Left forelimb (tissue), 1 donor: ENCODE results near the gene BTBD9.
"Not testable (repeated sequence)": the region's sequence is repeated elsewhere in the genome, so short reads cannot be mapped to it uniquely, and the experiment has no call there.

ENCODE experiments used
- DNase-seq: peaks from one replicate; pipeline ENCODE4 v3.0.0-alpha.2; 2018; ENCODE audit warnings: low spot score

The BTBD9 gene

DNA sequence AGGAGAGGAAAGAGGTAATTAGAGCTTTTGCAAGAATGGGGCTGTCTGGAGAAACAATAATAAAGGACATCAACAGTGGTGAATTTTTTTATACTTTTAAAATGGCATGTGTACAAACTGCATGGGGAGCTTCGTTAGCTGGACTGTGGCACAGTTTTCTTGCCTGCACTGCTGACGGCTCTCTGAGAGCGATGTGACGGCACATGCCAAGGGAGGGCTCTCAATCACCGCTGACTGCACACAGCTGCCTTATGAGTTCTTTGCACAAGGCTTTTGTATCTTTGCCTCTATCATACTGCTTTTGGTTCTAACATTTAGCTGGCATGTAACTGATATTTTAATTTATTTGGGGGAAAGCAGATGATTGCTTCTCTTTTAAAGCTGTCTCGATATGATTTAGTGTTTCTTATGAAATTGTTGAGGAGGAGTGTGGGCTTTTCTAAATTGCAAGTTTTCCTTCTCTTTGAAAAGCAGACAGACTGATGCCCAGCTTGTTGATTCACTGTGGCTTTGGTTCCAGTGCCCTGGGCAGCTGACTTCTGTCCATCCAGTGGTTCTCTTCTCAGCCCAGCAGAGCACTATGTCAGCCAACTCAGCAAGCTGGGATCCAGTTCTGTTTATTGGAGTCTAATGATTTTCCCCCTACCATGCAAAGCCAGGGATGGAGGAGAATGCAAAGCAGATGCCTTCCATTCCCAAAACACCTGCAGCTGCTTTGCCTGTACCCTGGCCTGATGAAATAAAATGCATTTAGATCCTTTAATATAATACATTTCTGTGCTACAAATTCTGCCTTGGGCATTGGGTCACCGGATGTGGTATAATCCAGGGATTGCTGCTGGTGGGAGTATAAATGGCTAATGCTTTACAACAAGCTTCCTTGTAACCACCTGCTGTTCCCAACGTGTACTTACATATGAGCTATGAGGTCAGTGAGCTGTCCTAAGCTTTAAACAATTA lies 496.3 kb downstream of the BTBD9 start:
- DNase-seq, result no peak

DNA sequence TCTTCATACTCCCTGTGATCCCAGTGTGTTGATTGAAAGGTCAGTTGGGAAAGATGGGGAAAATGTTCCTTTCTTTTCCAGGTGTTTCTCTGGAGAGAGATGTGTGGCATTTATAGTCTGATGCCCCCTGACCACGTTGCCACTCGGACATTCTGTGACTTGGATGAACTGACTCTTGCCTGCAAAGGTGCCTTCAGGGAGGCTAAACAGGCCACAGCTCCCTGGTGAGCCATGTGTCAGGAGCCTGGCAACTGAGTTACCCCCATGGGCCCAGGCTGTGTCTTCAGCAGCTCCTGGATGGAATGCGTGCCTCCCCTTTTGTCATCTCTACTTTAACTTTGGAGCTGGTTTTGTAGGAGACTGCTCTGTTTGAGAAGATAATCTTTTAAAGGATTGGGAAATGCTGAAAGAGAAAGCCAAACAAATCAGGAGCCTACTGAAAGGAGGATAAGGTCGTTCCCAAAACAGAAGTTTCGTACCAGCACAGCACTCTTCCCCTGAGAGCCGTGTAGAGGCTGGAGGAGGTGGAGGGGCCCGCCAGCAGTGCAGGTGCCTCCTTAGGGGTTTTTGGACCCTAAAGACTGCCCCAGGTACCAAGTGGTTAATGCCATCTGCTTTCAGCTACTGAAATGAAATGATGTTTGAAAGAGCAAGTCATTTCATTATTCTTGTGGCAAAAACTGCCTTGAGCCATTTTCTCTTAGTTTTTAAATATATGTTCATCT lies 497.4 kb downstream of the BTBD9 start:
- no peak for DNase-seq

DNA sequence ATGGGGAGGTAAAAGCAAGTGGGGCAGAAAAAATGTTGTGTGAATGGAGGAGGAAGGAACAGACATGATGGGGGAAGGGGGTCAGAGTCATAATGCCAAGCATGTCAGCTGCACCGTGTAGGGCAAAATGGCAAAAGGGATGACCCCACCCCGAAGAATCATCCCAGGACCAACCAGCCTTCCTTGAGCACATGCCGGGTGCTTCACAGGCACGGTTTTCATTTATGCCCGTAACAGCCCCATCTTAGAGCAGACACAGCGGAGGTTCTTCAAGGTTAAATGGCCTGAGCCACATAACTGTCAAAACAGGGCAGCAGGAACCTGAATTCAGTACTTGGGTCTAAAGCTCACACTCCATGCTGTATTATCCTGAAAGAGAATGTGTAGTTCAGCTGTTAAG lies 498.0 kb downstream of the BTBD9 start:
- no peak for DNase-seq

DNA sequence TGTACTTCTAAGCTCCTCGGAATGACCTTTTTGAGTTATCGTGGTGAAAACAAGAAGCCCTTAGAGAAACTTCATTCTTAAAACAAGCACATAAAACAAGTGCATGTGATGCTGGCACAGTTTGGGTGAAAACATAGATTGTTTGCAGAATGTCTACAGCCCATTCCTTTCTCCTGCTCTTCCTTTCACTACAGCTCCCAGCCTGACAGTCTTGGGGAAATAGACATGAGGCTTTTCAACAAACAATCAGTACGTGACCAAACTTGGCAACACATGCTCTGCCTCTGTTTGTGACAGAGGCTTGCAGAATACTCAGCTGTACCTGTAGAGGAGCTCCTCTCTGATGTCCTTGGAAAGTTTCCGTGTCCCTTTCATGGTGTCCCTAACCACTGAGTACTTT lies 498.6 kb downstream of the BTBD9 start:
- no peak for DNase-seq

DNA sequence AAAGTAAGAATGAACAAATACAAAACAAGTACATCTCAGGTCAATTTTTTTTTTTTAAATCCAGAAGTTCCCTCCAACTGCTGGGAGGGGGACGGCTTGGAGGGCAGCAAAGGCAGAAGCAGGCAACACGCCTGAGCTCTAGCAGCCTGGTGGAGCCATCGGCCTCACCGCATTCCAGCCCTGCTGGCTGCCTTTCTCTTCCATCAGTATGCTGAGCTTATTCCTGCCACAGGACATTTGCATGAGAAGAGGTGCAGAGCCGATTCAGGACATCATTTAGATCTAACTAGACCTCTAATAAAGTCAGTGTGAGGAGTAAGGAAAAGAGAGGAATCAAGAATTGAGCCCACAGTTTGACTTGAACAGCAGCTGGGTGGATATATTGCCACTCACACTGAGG lies 501.4 kb downstream of the BTBD9 start:
- no peak for DNase-seq

DNA sequence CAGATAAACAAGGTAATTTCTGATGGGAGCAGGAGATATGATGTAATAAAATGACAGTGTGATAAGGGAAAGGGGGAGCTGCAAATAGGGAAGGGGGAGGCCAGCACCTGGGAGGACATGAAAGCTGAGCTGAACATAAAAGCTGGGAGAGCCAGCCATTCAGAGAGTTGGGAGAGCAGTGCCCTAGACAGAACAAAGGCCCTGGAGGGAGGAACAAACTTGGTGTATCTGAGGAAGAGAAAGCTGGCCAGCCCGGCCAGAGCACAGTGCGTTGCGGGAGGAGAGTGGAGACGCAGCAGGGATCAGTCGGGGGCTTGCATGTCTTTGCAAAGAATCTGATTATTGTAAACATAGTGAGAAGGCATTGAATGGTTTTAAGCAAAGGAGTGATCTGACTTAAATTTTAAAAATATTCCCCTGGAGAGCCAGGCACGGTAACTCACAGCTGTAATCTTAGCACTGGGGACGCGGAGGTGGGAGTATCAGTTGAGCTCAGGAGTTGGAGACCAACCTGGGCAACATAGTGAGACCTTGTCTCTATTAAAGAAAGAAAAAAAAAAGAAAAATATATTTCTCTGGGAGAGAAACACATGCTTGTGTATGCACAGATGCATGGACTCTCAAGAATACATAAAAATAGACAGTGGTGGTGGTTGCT lies 502.0 kb downstream of the BTBD9 start:
- DNase-seq, result no peak

DNA sequence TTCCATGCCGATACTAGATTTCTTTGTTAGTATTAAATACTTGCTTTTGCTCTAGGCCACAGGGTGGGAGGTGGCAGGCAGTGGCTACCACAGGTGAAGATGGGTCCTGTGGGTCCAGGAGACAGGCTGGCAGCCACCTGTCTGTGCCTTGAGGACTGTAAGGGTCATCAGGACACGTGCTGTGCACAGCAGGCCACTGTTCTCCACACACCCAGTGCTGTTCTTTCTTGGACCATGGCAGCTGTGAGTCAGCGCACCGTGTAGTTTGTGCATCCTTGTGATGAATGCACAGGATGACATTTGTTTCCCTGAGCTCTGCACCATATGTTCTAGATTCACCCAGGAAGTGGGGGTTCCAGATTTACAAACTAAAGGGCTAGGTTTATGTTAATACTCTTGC lies 503.2 kb downstream of the BTBD9 start:
- DNase-seq, result no peak

DNA sequence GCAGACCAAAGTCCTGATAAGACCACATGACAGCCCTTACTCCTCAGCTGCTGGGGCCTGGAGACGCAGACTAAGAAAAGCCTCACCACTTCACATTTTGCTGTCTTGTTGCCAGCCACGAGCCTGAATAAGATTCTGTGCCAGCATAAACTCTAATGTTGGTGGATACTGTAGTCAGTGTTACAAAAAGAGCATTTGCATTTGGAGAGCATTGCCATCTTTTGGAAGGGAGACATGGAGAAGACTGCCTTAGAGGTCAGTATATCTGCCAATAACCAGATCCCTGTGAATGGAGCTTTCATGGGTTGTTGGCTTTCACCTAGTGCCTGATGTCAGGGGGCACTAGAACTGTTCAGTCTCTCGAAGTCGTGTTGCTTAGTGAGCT lies 505.0 kb downstream of the BTBD9 start:
- no peak for DNase-seq

DNA sequence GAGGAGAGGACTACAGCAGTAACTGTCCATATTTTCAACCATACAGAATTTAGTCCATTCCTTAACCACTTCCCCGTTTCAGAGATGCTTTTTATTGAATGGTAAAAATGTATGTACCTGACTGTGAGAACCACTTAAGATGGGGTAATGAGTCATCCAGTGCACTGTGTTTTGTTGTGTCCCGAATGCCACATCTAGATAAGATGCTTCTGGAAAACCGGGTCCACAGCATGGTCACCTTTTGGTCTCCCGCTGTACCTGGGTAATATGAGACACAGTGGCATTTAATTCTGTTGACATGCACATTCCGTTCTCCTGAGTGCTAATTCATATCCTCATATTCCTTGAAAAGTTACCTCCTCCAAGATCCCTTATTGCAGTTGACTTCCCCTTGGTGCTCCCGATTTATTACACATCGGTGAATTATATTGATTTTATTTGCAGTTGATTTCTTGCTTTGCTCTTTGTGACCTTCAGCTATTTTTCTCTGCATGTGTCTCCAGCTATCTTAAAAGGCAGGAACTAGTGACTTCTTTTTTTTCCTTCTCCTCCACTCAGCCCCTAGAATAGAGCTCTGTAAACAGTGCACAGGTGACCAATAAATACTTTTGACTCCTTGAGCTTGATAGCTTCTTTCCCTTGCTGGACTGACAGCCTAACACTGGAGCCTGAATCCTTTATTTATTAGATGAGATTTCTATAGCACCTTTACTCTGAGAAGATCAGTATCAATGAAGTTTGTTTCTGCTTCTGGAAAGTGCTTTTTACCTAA lies 505.6 kb downstream of the BTBD9 start:
- DNase-seq, result no peak

DNA sequence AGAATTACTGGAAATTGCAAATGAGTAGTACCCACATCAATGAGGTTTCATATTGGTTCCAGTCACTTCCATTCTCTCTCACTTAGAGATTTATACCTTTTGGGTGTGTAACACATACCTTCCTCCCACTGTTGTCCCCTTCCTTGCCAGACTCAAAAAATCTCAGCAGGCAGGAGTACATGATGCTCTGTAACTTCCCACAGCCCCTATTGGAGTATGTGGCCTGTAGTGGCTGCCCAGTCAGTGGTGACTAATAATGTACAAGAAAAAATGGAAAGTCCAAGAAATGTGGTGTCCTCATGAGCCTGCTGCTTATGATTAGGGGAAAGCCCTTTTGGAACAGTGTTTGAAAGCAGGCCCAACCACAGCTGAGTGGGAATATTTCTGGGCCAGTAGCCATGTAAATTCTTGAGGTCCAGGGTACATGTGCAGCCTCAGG lies 508.2 kb downstream of the BTBD9 start:
- DNase-seq, result no peak

DNA sequence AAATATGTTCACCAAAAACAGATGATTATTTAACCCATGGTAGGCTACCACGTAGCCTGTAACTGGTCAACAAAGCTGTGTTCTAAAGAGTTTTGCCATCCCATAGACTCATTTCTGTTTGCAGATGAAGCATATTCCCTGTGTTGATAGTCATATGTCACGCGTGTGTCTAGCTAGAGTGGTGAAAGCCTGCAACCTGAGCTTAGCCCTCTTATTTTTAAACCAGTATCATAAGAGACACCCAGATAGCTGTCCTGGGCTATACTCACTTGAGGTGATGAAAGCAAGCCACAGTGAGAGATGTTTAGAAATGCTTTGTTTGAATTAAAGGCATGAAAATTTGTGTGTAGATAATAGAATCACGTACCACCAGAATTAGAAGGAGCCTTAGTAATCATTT lies 512.4 kb downstream of the BTBD9 start:
- no peak for DNase-seq

DNA sequence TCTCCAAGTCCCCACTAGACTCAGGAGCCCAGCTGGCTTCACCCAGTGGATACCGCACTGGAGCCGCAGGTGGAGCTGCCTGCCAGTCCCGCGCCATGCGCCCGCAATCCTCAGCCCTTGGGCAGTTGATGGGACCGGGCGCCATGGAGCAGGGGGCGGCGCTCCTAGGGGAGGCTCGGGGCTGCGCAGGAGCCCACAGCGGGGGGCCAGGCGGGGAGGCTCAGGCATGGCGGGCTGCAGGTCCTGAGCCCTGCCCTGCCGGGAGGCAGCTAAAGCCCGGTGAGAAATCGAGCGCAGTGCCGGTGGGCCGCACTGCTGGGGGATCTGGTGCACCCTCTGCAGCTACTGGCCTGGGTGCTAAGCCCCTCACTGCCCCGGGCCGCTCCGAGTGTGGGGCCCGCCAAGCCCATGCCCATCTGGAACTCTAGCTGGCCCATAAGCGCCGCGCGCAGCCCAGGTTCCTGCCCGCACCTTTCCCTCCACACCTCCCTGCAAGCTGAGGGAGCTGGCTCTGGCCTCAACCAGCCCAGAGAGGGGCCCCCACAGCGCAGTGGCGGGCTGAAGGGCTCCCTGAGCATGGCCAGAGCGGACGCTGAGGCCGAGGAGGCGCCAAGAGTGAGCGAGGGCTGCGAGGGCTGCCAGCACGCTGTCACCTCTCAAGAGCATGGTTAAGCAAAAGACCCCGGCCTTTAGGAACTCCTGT lies 515.4 kb downstream of the BTBD9 start:
- not testable (repeated sequence) for DNase-seq

DNA sequence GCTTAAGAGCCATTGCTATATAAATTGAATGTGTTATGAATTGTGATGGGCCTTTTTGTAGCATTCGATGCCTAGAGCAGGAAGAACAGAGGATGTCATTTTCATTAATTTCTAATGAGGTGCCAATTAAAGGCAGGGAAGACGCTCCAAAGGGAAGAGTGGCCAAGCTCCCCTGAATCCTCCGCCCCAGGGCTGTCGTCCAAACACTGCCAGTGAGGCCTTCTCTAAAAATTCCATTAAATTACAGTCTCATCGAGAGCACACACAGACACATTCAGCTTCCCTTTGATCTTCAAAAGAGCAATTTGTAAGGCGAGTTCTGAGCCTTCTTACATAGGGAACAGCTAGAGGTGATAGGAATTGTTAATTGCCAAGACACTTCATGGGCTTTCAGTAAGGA lies 520.2 kb downstream of the BTBD9 start:
- DNase-seq, result no peak

DNA sequence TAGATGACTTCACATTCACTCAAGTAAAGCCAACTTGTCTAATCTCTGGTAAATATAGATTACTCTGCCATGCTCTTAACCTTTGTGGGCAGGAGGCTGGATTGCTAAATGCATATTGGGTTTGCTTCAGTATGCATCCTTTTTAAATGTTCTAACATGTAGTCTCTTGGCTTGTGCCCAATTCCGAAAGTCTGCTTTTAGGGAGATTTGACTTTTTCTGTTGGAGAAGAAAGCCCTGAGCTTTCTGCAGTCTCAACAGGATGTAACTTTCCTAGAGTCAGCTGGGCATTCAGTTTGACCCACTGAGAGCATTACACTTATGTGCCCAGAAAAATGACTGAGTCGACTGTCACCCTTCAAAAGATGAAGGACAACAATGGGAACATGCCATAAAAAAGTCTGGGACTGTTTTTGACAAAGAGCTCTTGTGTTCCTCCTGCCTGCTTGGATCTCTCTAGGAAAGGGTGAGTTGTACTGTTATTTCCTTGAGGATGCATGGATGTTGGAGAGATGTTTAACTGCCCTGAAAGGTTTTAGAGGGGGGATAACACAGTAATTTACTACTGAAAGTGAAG lies 520.9 kb downstream of the BTBD9 start:
- no peak for DNase-seq
